ENCODE measurements around the gene ADCY4. TPM values are rescaled to one million over a fixed set of nuclear protein-coding genes. Genes with fewer than 3 reads are reported as not detected.

The ADCY4 gene
- total and polyA plus RNA-seq, 3 donors from 2014 or later = 10.0 to 23.1 (median 13.9) TPM

GRCh38 chr14:24379907-24380730 is 45.2 kb upstream of the ADCY4 start:
- H3K4me1 ChIP-seq = peaks cover 13% of the 10 kb centered on the region
- no peaks in the 10 kb centered on the region for H3K36me3 ChIP-seq (ENCODE audit: low read depth, missing control alignments)
- 83 to 87% methylated on average over 15 of the region's 15 CpGs for WGBS, 2 donors
- no peak overlapping the region for H3K4me3 ChIP-seq
- TF ChIP-seq CTCF (IDR thresholded peaks at IDR 0.05) (no peak), POLR2A (IDR thresholded peaks at IDR 0.05) (no peak)
- H3K27me3 ChIP-seq = no peaks in the 10 kb centered on the region
- intact Hi-C loops (cut with DNase I; ENCODE audit: low total_unique reads) = no loop called here
- no peaks in the 10 kb centered on the region for H3K9me3 ChIP-seq
- no peak overlapping the region for H3K27ac ChIP-seq
- DNase-seq = no peak

- Histone ChIP-seq H3K27me3 (no peaks in the 10 kb centered on the region), H3K27ac (no peak overlapping the region), H3K9me3 (no peaks in the 10 kb centered on the region), H3K4me3 (no peak overlapping the region), H3K4me1 (peaks cover 13% of the 10 kb centered on the region), H3K36me3 (ENCODE audit: low read depth, missing control alignments) (no peaks in the 10 kb centered on the region)
- TF ChIP-seq POLR2A (IDR thresholded peaks at IDR 0.05) (no peak), CTCF (IDR thresholded peaks at IDR 0.05) (no peak)
- intact Hi-C loops (cut with DNase I; ENCODE audit: low total_unique reads) = no loop called here
- 84 to 86% methylated on average over 7 of the region's 7 CpGs for WGBS, 2 donors
- DNase-seq = no peak
These were observed 44.4 kb upstream of the ADCY4 start for GRCh38 chr14:24378981-24379906.

GRCh38 chr14:24378327-24378726 is 43.5 kb upstream of the ADCY4 start:
- WGBS, 2 donors = 81 to 85% methylated on average over 3 of the region's 3 CpGs
- H3K9me3 ChIP-seq = no peaks in the 10 kb centered on the region
- no peaks in the 10 kb centered on the region for H3K36me3 ChIP-seq (ENCODE audit: low read depth, missing control alignments)
- peaks cover 13% of the 10 kb centered on the region for H3K4me1 ChIP-seq
- no peak for DNase-seq
- no peaks in the 10 kb centered on the region for H3K27me3 ChIP-seq
- intact Hi-C loops (cut with DNase I; ENCODE audit: low total_unique reads) = no loop called here
- no peak for TF ChIP-seq CTCF (IDR thresholded peaks at IDR 0.05)
- no peak for TF ChIP-seq POLR2A (IDR thresholded peaks at IDR 0.05)
- no peak overlapping the region for H3K27ac ChIP-seq
- H3K4me3 ChIP-seq = no peak overlapping the region

- Histone ChIP-seq H3K4me3 (no peak overlapping the region), H3K36me3 (ENCODE audit: low read depth, missing control alignments) (no peaks in the 10 kb centered on the region), H3K9me3 (no peaks in the 10 kb centered on the region), H3K27me3 (no peaks in the 10 kb centered on the region), H3K4me1 (peaks cover 13% of the 10 kb centered on the region), H3K27ac (no peak overlapping the region)
- DNase-seq = no peak
- WGBS, 2 donors = 75 to 85% methylated on average over 2 of the region's 2 CpGs
- intact Hi-C loops (cut with DNase I; ENCODE audit: low total_unique reads) = no loop called here
- no peak for TF ChIP-seq CTCF (IDR thresholded peaks at IDR 0.05)
- no peak for TF ChIP-seq POLR2A (IDR thresholded peaks at IDR 0.05)
These were observed 42.8 kb upstream of the ADCY4 start for GRCh38 chr14:24377657-24378056.

All from testis (tissue), 3 donors.